H1 (cell line): Measurements from ENCODE around the gene TMEM232. TPM values are rescaled to one million over a fixed set of nuclear protein-coding genes. Genes with fewer than 3 reads are reported as not detected.

Experiments used
- CTCF ChIA-PET: fragments of 300-600 bp; sonication (Branson Sonifier 250); formaldehyde crosslinking; loops from one replicate; lab custom pipeline; 2021; ENCODE audit not compliant: partially characterized antibody; lab: Charles Lee
- POLR2A ChIA-PET: fragments of 300-600 bp; sonication (Branson Sonifier 250); formaldehyde crosslinking; loops from one replicate; lab custom pipeline; 2021; ENCODE audit warnings: inconsistent platforms; ENCODE audit not compliant: partially characterized antibody; lab: Charles Lee
- DNase-seq, 2 experiments: peaks; one replicate each; pipeline versions ENCODE4 v3.0.0 to v3.0.0-alpha.2; 2010 to 2022; ENCODE audit warnings: low spot score in 2 of 2, low read depth in 1 of 2, mixed read lengths in 1 of 2
- FAIRE-seq: peaks from 2 replicates; lab custom pipeline; 2011; peaks lifted over from hg19 to GRCh38; lab: Jason Lieb, UNC
- H2AFZ ChIP-seq: 2 replicates; pipeline ENCODE4 v1.8.1; 2012; ENCODE audit warnings: low read length, inconsistent platforms
- H2AK5ac ChIP-seq: 2 replicates; pipeline ENCODE4 v1.6.1; 2013; ENCODE audit warnings: low read depth, low read length
- H2BK120ac ChIP-seq: replicated peaks from 2 replicates; pipeline ENCODE3; 2013; ENCODE audit warnings: low read depth, low read length, inconsistent platforms
- H2BK12ac ChIP-seq: 2 replicates; pipeline ENCODE4 v1.6.1; 2013; ENCODE audit warnings: low read depth, low read length
- H2BK15ac ChIP-seq: 2 replicates; pipeline ENCODE4 v1.6.1; 2013; ENCODE audit warnings: low read length
- H2BK20ac ChIP-seq: 2 replicates; pipeline ENCODE4 v1.6.1; 2013; ENCODE audit warnings: low read length
- H2BK5ac ChIP-seq: 2 replicates; pipeline ENCODE4 v1.6.1; 2013; ENCODE audit warnings: low read depth, low read length
- H3K14ac ChIP-seq: 2 replicates; pipeline ENCODE4 v1.6.1; 2013; ENCODE audit warnings: inconsistent platforms; ENCODE audit not compliant: insufficient read length
- H3K18ac ChIP-seq: 2 replicates; pipeline ENCODE4 v1.6.1; 2013; ENCODE audit warnings: low read length; ENCODE audit errors: extremely low read depth
- H3K23ac ChIP-seq: 2 replicates; pipeline ENCODE4 v1.6.1; 2013; ENCODE audit warnings: inconsistent platforms; ENCODE audit not compliant: insufficient read length
- H3K23me2 ChIP-seq: 2 replicates; pipeline ENCODE4 v1.6.1; 2013; ENCODE audit warnings: low read depth, low read length
- H3K27ac ChIP-seq: 2 replicates; pipeline ENCODE4 v1.6.1; 2011; ENCODE audit warnings: low read depth, low read length, inconsistent platforms
- H3K27me3 ChIP-seq, 4 experiments: replicated peaks in 1 of 4; 1 replicate in 1 of 4; 2 replicates in 3 of 4; pipeline versions ENCODE4 v1.6.1 to v1.8.1; 2011 to 2013; ENCODE audit warnings: low read length in 3 of 4, mild to moderate bottlenecking in 3 of 4, inconsistent platforms in 2 of 4, mixed read lengths in 2 of 4, moderate library complexity in 1 of 4; ENCODE audit not compliant: control insufficient read depth in 3 of 4, insufficient read depth in 3 of 4; ENCODE audit errors: extremely low read depth in 1 of 4
- H3K36me3 ChIP-seq, 4 experiments: 2 replicates each; pipeline versions ENCODE4 v1.6.1 to v1.8.1; 2011 to 2013; ENCODE audit warnings: mild to moderate bottlenecking in 4 of 4, low read length in 3 of 4, moderate library complexity in 2 of 4, control low read depth in 1 of 4, inconsistent platforms in 1 of 4; ENCODE audit not compliant: insufficient read depth in 4 of 4, control insufficient read depth in 2 of 4
- H3K4ac ChIP-seq: replicated peaks from 2 replicates; pipeline ENCODE3; 2013; ENCODE audit warnings: low read length, low read depth, mixed read lengths, inconsistent platforms; ENCODE audit not compliant: insufficient read length
- H3K4me1 ChIP-seq, 4 experiments: replicated peaks in 1 of 4; 1 replicate in 1 of 4; 2 replicates in 3 of 4; pipeline versions ENCODE4 v1.6.1 to v1.8.1; 2011 to 2013; ENCODE audit warnings: low read length in 3 of 4, inconsistent platforms in 2 of 4, mixed read lengths in 1 of 4; ENCODE audit not compliant: insufficient read depth in 4 of 4, control insufficient read depth in 3 of 4
- H3K4me2 ChIP-seq, 2 experiments: 2 replicates each; pipeline versions ENCODE4 v1.6.1 to v1.8.1; 2011 to 2013; ENCODE audit warnings: low read depth in 2 of 2, low read length in 2 of 2, control low read depth in 1 of 2, inconsistent platforms in 1 of 2, mild to moderate bottlenecking in 1 of 2; ENCODE audit not compliant: insufficient read depth in 1 of 2
- H3K4me3 ChIP-seq, 4 experiments: fragments of 200-600, 300-600 bp in 1 of 4; sonication (generic), shearing (Covaris generic), sonication (Bioruptor Twin) in 1 of 4; 2 replicates each; pipeline versions ENCODE4 v1.5.1 to v1.8.1; 2011 to 2016; ENCODE audit warnings: low read length in 4 of 4, low read depth in 3 of 4, control low read depth in 2 of 4, inconsistent platforms in 2 of 4, mild to moderate bottlenecking in 2 of 4, mixed read lengths in 1 of 4, moderate library complexity in 1 of 4; ENCODE audit not compliant: insufficient read depth in 2 of 4; ENCODE audit errors: extremely low read depth in 1 of 4
- H3K56ac ChIP-seq: replicated peaks from 2 replicates; pipeline ENCODE3; 2013; ENCODE audit warnings: low read depth, mild to moderate bottlenecking, mixed read lengths, low read length, inconsistent platforms; ENCODE audit not compliant: insufficient read length
- H3K79me1 ChIP-seq: 2 replicates; pipeline ENCODE4 v1.6.1; 2013; ENCODE audit warnings: low read depth, low read length, control low read depth
- H3K79me2 ChIP-seq, 2 experiments: 2 replicates each; pipeline versions ENCODE4 v1.6.1 to v1.8.1; 2012 to 2013; ENCODE audit warnings: low read length in 2 of 2, mild to moderate bottlenecking in 2 of 2, inconsistent platforms in 1 of 2; ENCODE audit not compliant: insufficient read depth in 2 of 2, control insufficient read depth in 1 of 2
- H3K9ac ChIP-seq, 4 experiments: replicated peaks in 1 of 4; 1 replicate in 1 of 4; 2 replicates in 3 of 4; pipeline versions ENCODE4 v1.6.1 to v1.8.1; 2011 to 2013; ENCODE audit warnings: low read depth in 3 of 4, low read length in 3 of 4, control low read depth in 2 of 4, mild to moderate bottlenecking in 2 of 4, moderate library complexity in 2 of 4, inconsistent platforms in 1 of 4; ENCODE audit errors: extremely low read depth in 1 of 4
- H3K9me3 ChIP-seq, 2 experiments: 2 replicates each; pipeline versions ENCODE4 v1.6.1 to v1.8.1; 2012 to 2013; ENCODE audit warnings: mild to moderate bottlenecking in 2 of 2, moderate library complexity in 2 of 2, control low read depth in 1 of 2, inconsistent platforms in 1 of 2, low read depth in 1 of 2, low read length in 1 of 2, mixed read lengths in 1 of 2; ENCODE audit not compliant: insufficient read depth in 2 of 2
- H4K20me1 ChIP-seq, 2 experiments: replicated peaks in 1 of 2; 2 replicates each; pipeline versions ENCODE3 to v1.8.1; 2011 to 2013; ENCODE audit warnings: inconsistent platforms in 2 of 2, low read length in 2 of 2, mild to moderate bottlenecking in 1 of 2; ENCODE audit not compliant: insufficient read depth in 2 of 2, control insufficient read depth in 1 of 2
- H4K5ac ChIP-seq: 2 replicates; pipeline ENCODE4 v1.6.1; 2013; ENCODE audit warnings: low read length, low read depth, mixed read lengths, inconsistent platforms; ENCODE audit not compliant: insufficient read length
- H4K8ac ChIP-seq: 2 replicates; pipeline ENCODE4 v1.8.0; 2013; ENCODE audit warnings: mild to moderate bottlenecking, moderate library complexity, low read length, inconsistent platforms; ENCODE audit not compliant: insufficient read depth; ENCODE audit errors: extremely low read depth
- H4K91ac ChIP-seq: replicated peaks from 2 replicates; pipeline ENCODE3; 2013; ENCODE audit warnings: low read length, mixed read lengths, inconsistent platforms; ENCODE audit not compliant: insufficient read length
- CHD2 ChIP-seq: IDR thresholded peaks from 2 replicates; pipeline ENCODE4 v1.6.1; 2012; ENCODE audit warnings: low read length, improper control_type of control experiment
- polyA plus RNA-seq, 7 experiments: library from polyadenylated mRNA; depleted of rRNA in 3 of 7; stranded (reverse) in 5 of 7; unstranded in 2 of 7; fragments of >200 nt in 5 of 7; fragments of 200-250 nt in 2 of 7; gene quantifications; 1 replicate in 5 of 7; 2 replicates in 1 of 7; 4 replicates in 1 of 7; pipeline versions ENCODE4 v1.2.1 to v1.2.3, GENCODE V29; 2011 to 2013; ENCODE audit warnings: missing spikeins in 2 of 7, mixed read lengths in 2 of 7
- total RNA-seq: library from RNA; stranded (reverse); fragmentation: NEBNext Ultra II Directional; extraction: Animal tissue kit (Norgen Biotek cat#: 25700); gene quantifications from 2 replicates; pipeline ENCODE4 v1.2.1, GENCODE V29; 2021

The TMEM232 gene
- total and polyA plus RNA-seq, 2 of the 8 experiments (the other 6 are each of a cell fraction or from before 2014, with no cell fraction given) = 0.38 to 1.3 TPM

DNA sequence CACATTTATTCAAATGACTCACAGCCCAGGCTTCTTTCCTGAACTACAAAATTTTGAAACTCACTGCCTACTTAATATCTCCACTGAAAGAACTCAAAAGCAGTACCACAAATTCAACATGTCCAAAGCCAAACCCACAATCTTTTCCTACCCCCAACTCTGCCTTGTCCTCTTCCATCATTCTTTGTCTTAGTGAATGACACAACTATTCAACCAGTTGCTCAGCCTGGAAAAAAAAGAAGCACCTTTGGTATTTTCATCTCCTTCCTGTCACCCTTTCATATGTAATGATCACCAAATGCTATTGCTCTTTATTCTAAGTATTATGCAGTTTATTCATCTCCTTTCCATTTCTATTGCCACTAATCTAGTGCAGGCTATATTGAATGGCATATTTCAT, 216.3 kb downstream of the TMEM232 start:
- POLR2A ChIA-PET = no interaction called here
- no peak overlapping the region for H2AK5ac ChIP-seq
- no peak overlapping the region for H4K91ac ChIP-seq
- no peaks in the 10 kb centered on the region for H3K79me1 ChIP-seq
- H4K5ac ChIP-seq = no peak overlapping the region
- H2BK15ac ChIP-seq = no peak overlapping the region
- H3K79me2 ChIP-seq = no peaks in the 10 kb centered on the region
- DNase-seq (no peak), FAIRE-seq (no peak)
- H3K9me3 ChIP-seq = no peaks in the 10 kb centered on the region
- peak overlapping the region; percentile 42 for H2AFZ ChIP-seq
- no peak overlapping the region for H3K27ac ChIP-seq
- H3K27me3 ChIP-seq = no peaks in the 10 kb centered on the region
- no peaks in the 10 kb centered on the region for H4K20me1 ChIP-seq
- no peak overlapping the region for H3K9ac ChIP-seq
- no peak overlapping the region for H3K18ac ChIP-seq
- peaks cover 0 to 3% (median 1%) of the 10 kb centered on the region in 4 experiments; a peak in 2 of 7 replicates for H3K4me1 ChIP-seq
- no peak overlapping the region for H4K8ac ChIP-seq
- no peak for TF ChIP-seq CHD2
- no peak overlapping the region for H3K14ac ChIP-seq
- H2BK5ac ChIP-seq = 0 out of 2 replicates have a peak overlapping the region, but pooled peaks have one; percentile 64
- no peak overlapping the region for H3K4ac ChIP-seq
- H2BK12ac ChIP-seq = no peak overlapping the region
- no peaks in the 10 kb centered on the region for H3K36me3 ChIP-seq
- no peak overlapping the region for H3K4me3 ChIP-seq
- no peak overlapping the region for H2BK120ac ChIP-seq
- no peak overlapping the region for H2BK20ac ChIP-seq
- CTCF ChIA-PET = no interaction called here
- H3K23ac ChIP-seq = no peak overlapping the region
- no peaks in the 10 kb centered on the region for H3K23me2 ChIP-seq
- H3K4me2 ChIP-seq = no peak overlapping the region
- H3K56ac ChIP-seq = no peak overlapping the region
